Neuronal stem cell (in vitro differentiated cells): ENCODE data around the gene OGA.

ENCODE experiments used
- DNase-seq: peaks from one replicate; pipeline ENCODE4 v3.0.0-alpha.2; 2013; ENCODE audit warnings: low spot score
- H2AFZ ChIP-seq: one replicate; pipeline ENCODE4 v1.6.1; 2013; ENCODE audit warnings: mild to moderate bottlenecking, low read length, inconsistent platforms
- H2AK5ac ChIP-seq: 2 replicates; pipeline ENCODE4 v1.6.1; 2013; ENCODE audit warnings: low read depth, mild to moderate bottlenecking, inconsistent platforms, low read length, moderate library complexity, mixed read lengths
- H2BK120ac ChIP-seq: 2 replicates; pipeline ENCODE4 v1.6.1; 2013; ENCODE audit warnings: low read depth, mild to moderate bottlenecking, inconsistent platforms, low read length, moderate library complexity, mixed read lengths
- H2BK12ac ChIP-seq: one replicate; pipeline ENCODE4 v1.6.1; 2013; ENCODE audit warnings: low read length, inconsistent platforms
- H2BK15ac ChIP-seq: 2 replicates; pipeline ENCODE4 v1.6.1; 2013; ENCODE audit warnings: mild to moderate bottlenecking, low read length, inconsistent platforms, mixed read lengths
- H2BK5ac ChIP-seq: one replicate; pipeline ENCODE4 v1.6.1; 2013; ENCODE audit warnings: inconsistent platforms, mild to moderate bottlenecking, low read length, moderate library complexity
- H3K14ac ChIP-seq: one replicate; pipeline ENCODE4 v1.6.1; 2013; ENCODE audit warnings: low read length, inconsistent platforms
- H3K18ac ChIP-seq: 2 replicates; pipeline ENCODE4 v1.6.1; 2013; ENCODE audit warnings: low read length, inconsistent platforms
- H3K23ac ChIP-seq: 2 replicates; pipeline ENCODE4 v1.6.1; 2013; ENCODE audit warnings: low read depth, mild to moderate bottlenecking, mixed read lengths, low read length, inconsistent platforms; ENCODE audit not compliant: poor library complexity
- H3K27ac ChIP-seq: replicated peaks from 3 replicates; pipeline ENCODE4 v1.5.1; 2013; ENCODE audit warnings: low read length, inconsistent platforms
- H3K27me3 ChIP-seq, 3 experiments: 2 replicates each; pipeline ENCODE4 v1.6.1; 2013; ENCODE audit warnings: low read length in 3 of 3, mild to moderate bottlenecking in 2 of 3, inconsistent platforms in 1 of 3, low read depth in 1 of 3, mixed read lengths in 1 of 3, moderate library complexity in 1 of 3; ENCODE audit not compliant: control insufficient read depth in 3 of 3, insufficient read depth in 3 of 3
- H3K36me3 ChIP-seq, 2 donors: replicated peaks in 1 of 2; 2 replicates each; pipeline ENCODE4 v1.6.1; 2013; ENCODE audit warnings: low read length in 2 of 2; ENCODE audit not compliant: control insufficient read depth in 2 of 2, insufficient read depth in 2 of 2
- H3K4ac ChIP-seq: 2 replicates; pipeline ENCODE4 v1.6.1; 2013; ENCODE audit warnings: inconsistent platforms, mild to moderate bottlenecking, low read length, moderate library complexity
- H3K4me1 ChIP-seq, 2 donors: 1 replicate in 1 of 2; 2 replicates in 1 of 2; pipeline ENCODE4 v1.6.1; 2013; ENCODE audit warnings: low read length in 2 of 2, low read depth in 1 of 2; ENCODE audit not compliant: control insufficient read depth in 2 of 2, insufficient read depth in 1 of 2
- H3K4me2 ChIP-seq: one replicate; pipeline ENCODE4 v1.6.1; 2013; ENCODE audit warnings: mild to moderate bottlenecking, low read length, inconsistent platforms; ENCODE audit not compliant: insufficient read depth, poor library complexity, severe bottlenecking
- H3K4me3 ChIP-seq, 2 donors: 2 replicates each; pipeline ENCODE4 v1.5.1; 2013; ENCODE audit warnings: low read length in 2 of 2, mild to moderate bottlenecking in 2 of 2, inconsistent platforms in 1 of 2, moderate library complexity in 1 of 2
- H3K79me1 ChIP-seq: one replicate; pipeline ENCODE4 v1.6.1; 2013; ENCODE audit warnings: low read depth, mild to moderate bottlenecking, inconsistent platforms, low read length, moderate library complexity
- H3K9ac ChIP-seq: one replicate; pipeline ENCODE4 v1.6.1; 2013; ENCODE audit warnings: mild to moderate bottlenecking, low read depth, low read length, inconsistent platforms; ENCODE audit not compliant: poor library complexity
- H3K9me3 ChIP-seq, 2 donors: replicated peaks in 1 of 2; 2 replicates each; pipeline versions ENCODE3 to v1.6.1; 2013; ENCODE audit warnings: low read length in 2 of 2, mild to moderate bottlenecking in 2 of 2, inconsistent platforms in 1 of 2, low read depth in 1 of 2, mixed read lengths in 1 of 2, moderate library complexity in 1 of 2; ENCODE audit not compliant: control insufficient read depth in 2 of 2, insufficient read depth in 1 of 2
- H4K8ac ChIP-seq: one replicate; pipeline ENCODE4 v1.6.1; 2013; ENCODE audit warnings: low read depth, mild to moderate bottlenecking, inconsistent platforms, low read length, moderate library complexity
- H4K91ac ChIP-seq: one replicate; pipeline ENCODE4 v1.6.1; 2013; ENCODE audit warnings: low read length, low read depth, mild to moderate bottlenecking, inconsistent platforms; ENCODE audit not compliant: poor library complexity
- WGBS, 2 donors: extraction: QIAGEN DNeasy Blood & Tissue Kit; methylation state at CpG; one replicate each; pipeline ENCODE4 v1.1.7; 2013; ENCODE audit warnings: missing lambda C conversion rate in 2 of 2, mixed read lengths in 1 of 2; ENCODE audit not compliant: insufficient read length in 2 of 2, insufficient replicate concordance in 1 of 2; ENCODE audit errors: extremely low coverage in 2 of 2; 5-methylcytosine and 5-hydroxymethylcytosine counted together

The OGA gene

GRCh38 chr10:101763141-101763846 is 55.0 kb downstream of the OGA start:
- Histone ChIP-seq H3K18ac (peak overlapping the region; percentile 69), H3K27me3 (peaks cover 0 to 96% (median 0%) of the 10 kb centered on the region in 3 experiments), H3K14ac (peak overlapping the region; percentile 5), H2BK12ac (no peak overlapping the region), H3K4me2 (no peak overlapping the region), H2BK120ac (no peak overlapping the region), H3K36me3 (no peaks in the 10 kb centered on the region), H3K9me3 (no peaks in the 10 kb centered on the region), H3K4ac (peak overlapping the region; percentile 39), H2AFZ (no peak overlapping the region), H4K8ac (no peak overlapping the region), H3K9ac (no peak overlapping the region), H2BK5ac (peak overlapping the region; percentile 27), H3K79me1 (no peaks in the 10 kb centered on the region), H2BK15ac (peak overlapping the region; percentile 33), H3K27ac (no peak overlapping the region), H4K91ac (no peak overlapping the region), H3K4me1 (peaks cover 0 to 25% of the 10 kb centered on the region in 2 donors), H3K4me3 (no peak overlapping the region), H3K23ac (peak overlapping the region; percentile 12), H2AK5ac (peak overlapping the region; percentile 47)
- WGBS, 2 donors: no CpG with 5 or more reads among the region's 10 CpGs
- no peak for DNase-seq

GRCh38 chr10:101762736-101763135 is 55.5 kb downstream of the OGA start:
- H3K4ac ChIP-seq: no peak overlapping the region
- no CpG with 5 or more reads among the region's 5 CpGs for WGBS, 2 donors

GRCh38 chr10:101761226-101761625 is 57.0 kb downstream of the OGA start:
- Histone ChIP-seq H3K4me3 (no peak overlapping the region), H3K9me3 (no peaks in the 10 kb centered on the region), H3K9ac (no peak overlapping the region), H3K14ac (no peak overlapping the region), H3K36me3 (no peaks in the 10 kb centered on the region), H2BK5ac (peak overlapping the region; percentile 68), H2AFZ (no peak overlapping the region), H3K4me1 (peaks cover 0 to 17% of the 10 kb centered on the region in 2 donors), H3K18ac (peak overlapping the region; percentile 63), H2AK5ac (peak overlapping the region; percentile 88), H3K79me1 (no peaks in the 10 kb centered on the region), H3K4me2 (no peak overlapping the region), H2BK15ac (peak overlapping the region; percentile 22), H3K27me3 (peaks cover 0 to 92% (median 0%) of the 10 kb centered on the region in 3 experiments), H4K8ac (no peak overlapping the region), H3K27ac (no peak overlapping the region), H3K23ac (peak overlapping the region; percentile 40), H2BK120ac (no peak overlapping the region), H4K91ac (no peak overlapping the region), H2BK12ac (no peak overlapping the region), H3K4ac (no peak overlapping the region)
- DNase-seq: no peak
- no CpG with 5 or more reads among the region's 9 CpGs for WGBS, 2 donors

More at GRCh38 chr10:101762736-101763135, 55.5 kb downstream of the OGA start:
- peak overlapping the region; percentile 33 for H2BK15ac ChIP-seq
- no peaks in the 10 kb centered on the region for H3K36me3 ChIP-seq
- peak overlapping the region; percentile 27 for H2BK5ac ChIP-seq
- no peak for DNase-seq
- no peak overlapping the region for H4K91ac ChIP-seq
- H3K79me1 ChIP-seq: no peaks in the 10 kb centered on the region
- peaks cover 0 to 96% (median 0%) of the 10 kb centered on the region in 3 experiments for H3K27me3 ChIP-seq
- H3K4me2 ChIP-seq: no peak overlapping the region
- H3K14ac ChIP-seq: no peak overlapping the region
- H2AK5ac ChIP-seq: peak overlapping the region; percentile 47
- no peak overlapping the region for H3K27ac ChIP-seq
- H3K23ac ChIP-seq: peak overlapping the region; percentile 12
- no peak overlapping the region for H2BK120ac ChIP-seq
- H2BK12ac ChIP-seq: no peak overlapping the region
- peak overlapping the region; percentile 5 for H3K9ac ChIP-seq
- H3K4me3 ChIP-seq: no peak overlapping the region
- no peak overlapping the region for H2AFZ ChIP-seq
- peak overlapping the region; percentile 32 for H3K18ac ChIP-seq
- H3K4me1 ChIP-seq: peaks cover 0 to 20% of the 10 kb centered on the region in 2 donors
- H3K9me3 ChIP-seq: no peaks in the 10 kb centered on the region
- no peak overlapping the region for H4K8ac ChIP-seq

DNA sequence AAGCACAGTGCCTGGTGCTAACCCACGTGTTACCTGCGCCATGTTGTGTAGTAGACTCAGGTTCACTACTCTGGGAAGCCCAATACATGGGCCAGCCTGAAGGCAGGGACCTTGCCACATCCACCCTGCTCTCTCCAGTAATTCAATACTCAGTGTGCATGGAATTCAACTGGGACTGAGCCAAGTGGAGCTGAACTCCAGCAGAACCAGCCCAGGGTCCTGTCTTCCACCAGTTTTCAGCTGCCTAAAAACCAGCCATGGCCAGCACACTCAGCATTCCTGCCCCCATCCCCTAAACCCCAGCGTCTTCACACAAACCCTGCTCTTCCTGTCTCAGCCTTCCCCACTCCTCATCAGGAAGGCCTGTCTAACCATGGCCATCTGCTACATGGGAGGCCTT is 57.7 kb downstream of the OGA start:
- no CpG with 5 or more reads among the region's 3 CpGs for WGBS, 2 donors
- Histone ChIP-seq H3K23ac (no peak overlapping the region), H2AK5ac (no peak overlapping the region), H3K9ac (no peak overlapping the region), H2BK5ac (peak overlapping the region; percentile 68), H3K79me1 (no peaks in the 10 kb centered on the region), H2BK15ac (peak overlapping the region; percentile 8), H3K4me2 (no peak overlapping the region), H2BK120ac (no peak overlapping the region), H3K4me3 (no peak overlapping the region), H3K4me1 (peaks cover 0 to 17% of the 10 kb centered on the region in 2 donors), H2BK12ac (peak overlapping the region; percentile 80), H3K9me3 (no peaks in the 10 kb centered on the region), H3K4ac (no peak overlapping the region), H2AFZ (no peak overlapping the region), H3K27me3 (peaks cover 0 to 90% (median 0%) of the 10 kb centered on the region in 3 experiments), H3K14ac (no peak overlapping the region), H4K91ac (no peak overlapping the region), H3K36me3 (no peaks in the 10 kb centered on the region), H3K18ac (no peak overlapping the region), H3K27ac (no peak overlapping the region), H4K8ac (no peak overlapping the region)
- DNase-seq: no peak
